Mucosa of rectum (tissue), 2 donors: ENCODE measurements around the gene PPP1R14D.
A peak's percentile ranks its signal among the peaks of the same experiment; 100 is the strongest.

ENCODE experiments used
- H3K27ac ChIP-seq, 2 donors: one replicate each; pipeline ENCODE4 v1.7.0; 2013; ENCODE audit warnings: inconsistent platforms in 2 of 2, low read depth in 2 of 2, low read length in 2 of 2
- H3K27me3 ChIP-seq, 2 donors: one replicate each; pipeline ENCODE4 v1.7.0; 2013; ENCODE audit warnings: low read length in 2 of 2; ENCODE audit not compliant: control insufficient read depth in 2 of 2, insufficient read depth in 2 of 2
- H3K36me3 ChIP-seq, 2 donors: one replicate each; pipeline ENCODE4 v1.7.0; 2013; ENCODE audit warnings: low read length in 2 of 2; ENCODE audit not compliant: control insufficient read depth in 2 of 2, insufficient read depth in 2 of 2
- H3K4me1 ChIP-seq, 2 donors: one replicate each; pipeline ENCODE4 v1.7.0; 2013; ENCODE audit warnings: low read length in 2 of 2, mild to moderate bottlenecking in 1 of 2; ENCODE audit not compliant: control insufficient read depth in 2 of 2, insufficient read depth in 2 of 2
- H3K4me3 ChIP-seq, 2 donors: one replicate each; pipeline ENCODE4 v1.7.0; 2013; ENCODE audit warnings: low read length in 2 of 2
- H3K9ac ChIP-seq, 2 donors: one replicate each; pipeline ENCODE4 v1.7.0; 2013; ENCODE audit warnings: low read length in 2 of 2, low read depth in 1 of 2, mild to moderate bottlenecking in 1 of 2
- H3K9me3 ChIP-seq, 2 donors: one replicate each; pipeline ENCODE4 v1.7.0; 2013; ENCODE audit warnings: low read length in 2 of 2; ENCODE audit not compliant: control insufficient read depth in 2 of 2
- donor health status: healthy.
- donor health status: Normal muscosa, but diverticular disease.

Gene PPP1R14D

GRCh38 chr15:40803688-40804087 lies 24.8 kb downstream of the PPP1R14D start:
- H3K9me3 ChIP-seq, result no peaks in the 10 kb centered on the region
- no peak overlapping the region for H3K27ac ChIP-seq
- H3K36me3 ChIP-seq, result peaks cover 0 to 6% of the 10 kb centered on the region in 2 donors
- peaks cover 12 to 17% of the 10 kb centered on the region in 2 donors for H3K4me1 ChIP-seq
- no peak overlapping the region for H3K9ac ChIP-seq
- H3K27me3 ChIP-seq, result no peaks in the 10 kb centered on the region
- H3K4me3 ChIP-seq, result no peak overlapping the region

- Histone ChIP-seq H3K27me3 (no peaks in the 10 kb centered on the region), H3K4me3 (no peak overlapping the region), H3K36me3 (peaks cover 0 to 6% of the 10 kb centered on the region in 2 donors), H3K9ac (no peak overlapping the region), H3K4me1 (peaks cover 9 to 12% of the 10 kb centered on the region in 2 donors), H3K27ac (no peak overlapping the region), H3K9me3 (no peaks in the 10 kb centered on the region)
These were observed 25.4 kb downstream of the PPP1R14D start for GRCh38 chr15:40803076-40803475.

- H3K9ac ChIP-seq, result no peak overlapping the region
- H3K4me3 ChIP-seq, result no peak overlapping the region
- no peaks in the 10 kb centered on the region for H3K9me3 ChIP-seq
- peaks cover 8 to 11% of the 10 kb centered on the region in 2 donors for H3K4me1 ChIP-seq
- peaks cover 0 to 6% of the 10 kb centered on the region in 2 donors for H3K36me3 ChIP-seq
- H3K27me3 ChIP-seq, result no peaks in the 10 kb centered on the region
- no peak overlapping the region for H3K27ac ChIP-seq
These were observed 29.0 kb downstream of the PPP1R14D start for GRCh38 chr15:40799523-40799922.

GRCh38 chr15:40796512-40796911 lies 32.0 kb downstream of the PPP1R14D start:
- Histone ChIP-seq H3K27me3 (no peaks in the 10 kb centered on the region), H3K4me3 (no peak overlapping the region), H3K9me3 (no peaks in the 10 kb centered on the region), H3K27ac (no peak overlapping the region), H3K9ac (no peak overlapping the region), H3K36me3 (peaks cover 0 to 9% of the 10 kb centered on the region in 2 donors), H3K4me1 (peaks cover 16 to 25% of the 10 kb centered on the region in 2 donors)

- no peaks in the 10 kb centered on the region for H3K9me3 ChIP-seq
- no peak overlapping the region for H3K4me3 ChIP-seq
- no peaks in the 10 kb centered on the region for H3K27me3 ChIP-seq
- H3K27ac ChIP-seq, result no peak overlapping the region
- peaks cover 0 to 9% of the 10 kb centered on the region in 2 donors for H3K36me3 ChIP-seq
- peaks cover 16 to 25% of the 10 kb centered on the region in 2 donors for H3K4me1 ChIP-seq
- no peak overlapping the region for H3K9ac ChIP-seq
These were observed 32.5 kb downstream of the PPP1R14D start for GRCh38 chr15:40796041-40796440.

- Histone ChIP-seq H3K9ac (peak overlapping the region; percentile 2 to 19), H3K27ac (peak overlapping the region; percentile 75 to 83), H3K4me3 (no peak overlapping the region), H3K9me3 (no peaks in the 10 kb centered on the region), H3K27me3 (no peaks in the 10 kb centered on the region), H3K4me1 (peaks cover 20 to 38% of the 10 kb centered on the region in 2 donors), H3K36me3 (peaks cover 0 to 6% of the 10 kb centered on the region in 2 donors)
These were observed 35.1 kb downstream of the PPP1R14D start for GRCh38 chr15:40793216-40793989.

GRCh38 chr15:40792394-40792793 lies 36.1 kb downstream of the PPP1R14D start:
- H3K9ac ChIP-seq, result no peak overlapping the region
- H3K27ac ChIP-seq, result peak overlapping the region in 1 of 2 donors; percentile 36
- peaks cover 0 to 6% of the 10 kb centered on the region in 2 donors for H3K36me3 ChIP-seq
- no peak overlapping the region for H3K4me3 ChIP-seq
- H3K27me3 ChIP-seq, result no peaks in the 10 kb centered on the region
- no peaks in the 10 kb centered on the region for H3K9me3 ChIP-seq
- H3K4me1 ChIP-seq, result peaks cover 28 to 46% of the 10 kb centered on the region in 2 donors

GRCh38 chr15:40790718-40791117 lies 37.8 kb downstream of the PPP1R14D start:
- Histone ChIP-seq H3K36me3 (peaks cover 0 to 6% of the 10 kb centered on the region in 2 donors), H3K27ac (no peak overlapping the region), H3K4me1 (peaks cover 33 to 57% of the 10 kb centered on the region in 2 donors), H3K9ac (no peak overlapping the region), H3K9me3 (no peaks in the 10 kb centered on the region), H3K27me3 (no peaks in the 10 kb centered on the region), H3K4me3 (no peak overlapping the region)

- no peak overlapping the region for H3K4me3 ChIP-seq
- H3K27me3 ChIP-seq, result no peaks in the 10 kb centered on the region
- H3K27ac ChIP-seq, result no peak overlapping the region
- H3K9me3 ChIP-seq, result no peaks in the 10 kb centered on the region
- H3K4me1 ChIP-seq, result peaks cover 33 to 55% of the 10 kb centered on the region in 2 donors
- H3K9ac ChIP-seq, result no peak overlapping the region
- H3K36me3 ChIP-seq, result peaks cover 0 to 6% of the 10 kb centered on the region in 2 donors
These were observed 38.5 kb downstream of the PPP1R14D start for GRCh38 chr15:40789999-40790398.

GRCh38 chr15:40789119-40789518 lies 39.4 kb downstream of the PPP1R14D start:
- Histone ChIP-seq H3K27ac (peak overlapping the region in 1 of 2 donors; percentile 23), H3K4me3 (no peak overlapping the region), H3K4me1 (peaks cover 32 to 55% of the 10 kb centered on the region in 2 donors), H3K9ac (no peak overlapping the region), H3K36me3 (peaks cover 0 to 6% of the 10 kb centered on the region in 2 donors), H3K9me3 (no peaks in the 10 kb centered on the region), H3K27me3 (no peaks in the 10 kb centered on the region)
